PC-9 (cell line): ENCODE results near the gene ABCA1. TPM values are rescaled to one million over a fixed set of nuclear protein-coding genes. Genes with fewer than 3 reads are reported as not detected.

ENCODE experiments used
- BruUV-seq: library from RNA; stranded (reverse); fragments of 400-500 nt; replicated peaks from 2 replicates; lab custom pipeline; 2021; lab: Mats Ljungman, UMichigan
- CTCF ChIA-PET: fragments of 300-600 bp; sonication (Branson Sonifier 250); formaldehyde crosslinking; loops from one replicate; lab custom pipeline; 2022; ENCODE audit warnings: antibody characterized with exemption; lab: Charles Lee
- POLR2A ChIA-PET: fragments of 300-600 bp; sonication (Branson Sonifier 250); formaldehyde crosslinking; loops from one replicate; lab custom pipeline; 2022; ENCODE audit warnings: antibody characterized with exemption; ENCODE audit not compliant: unreplicated experiment; lab: Charles Lee
- DNase-seq, 2 experiments: peaks; one replicate each; pipeline versions ENCODE4 v3.0.0 to v3.0.0-alpha.2; 2015 to 2022; ENCODE audit warnings: mixed read lengths in 1 of 2
- H2AFZ ChIP-seq: fragments of 200-600 bp; sonication (generic); 2 replicates; pipeline ENCODE4 v1.8.1; 2017; ENCODE audit warnings: antibody characterized with exemption
- H3F3A ChIP-seq: fragments of 200-600 bp; sonication (generic); 2 replicates; pipeline ENCODE4 v1.8.1; 2017; ENCODE audit warnings: antibody characterized with exemption, mild to moderate bottlenecking, low read depth; ENCODE audit not compliant: insufficient read depth
- H3K27ac ChIP-seq: fragments of 200-600 bp; sonication (generic); 2 replicates; pipeline ENCODE4 v1.6.1; 2016; ENCODE audit warnings: mixed run types
- H3K27me3 ChIP-seq: fragments of 200-600 bp; sonication (generic); 2 replicates; pipeline ENCODE4 v1.6.1; 2016; ENCODE audit warnings: low read depth, mixed run types; ENCODE audit not compliant: insufficient read depth
- H3K36me3 ChIP-seq: fragments of 200-600 bp; sonication (generic); 2 replicates; pipeline ENCODE4 v1.6.1; 2016; ENCODE audit warnings: low read depth, mixed run types
- H3K4me1 ChIP-seq: fragments of 200-600 bp; sonication (generic); replicated peaks from 2 replicates; pipeline ENCODE4 v1.6.1; 2016; ENCODE audit warnings: mixed run types; ENCODE audit not compliant: insufficient read depth
- H3K4me2 ChIP-seq: fragments of 200-600 bp; sonication (generic); 2 replicates; pipeline ENCODE4 v1.6.1; 2017; ENCODE audit warnings: mixed run types
- H3K4me3 ChIP-seq: fragments of 200-600 bp; sonication (generic); 2 replicates; pipeline ENCODE4 v1.6.1; 2016; ENCODE audit warnings: mixed run types
- H3K79me2 ChIP-seq: fragments of 200-600 bp; sonication (generic); 2 replicates; pipeline ENCODE4 v1.6.1; 2017; ENCODE audit warnings: low read depth, mixed run types
- H3K9me2 ChIP-seq: fragments of 200-600 bp; sonication (generic); 2 replicates; pipeline ENCODE4 v1.8.1; 2017; ENCODE audit warnings: mild to moderate bottlenecking; ENCODE audit not compliant: insufficient read depth
- H3K9me3 ChIP-seq: fragments of 200-600 bp; sonication (generic); 2 replicates; pipeline ENCODE4 v1.8.1; 2016; ENCODE audit warnings: low read depth; ENCODE audit not compliant: insufficient read depth
- H4K20me1 ChIP-seq: fragments of 200-600 bp; sonication (generic); 2 replicates; pipeline ENCODE4 v1.8.1; 2017; ENCODE audit not compliant: insufficient read depth
- CTCF ChIP-seq: fragments of 200-600 bp; sonication (generic); conservative IDR thresholded peaks from 2 replicates; pipeline ENCODE4 v1.6.1; 2017; ENCODE audit warnings: mixed run types, antibody characterized with exemption, mild to moderate bottlenecking, moderate library complexity
- EZH2 ChIP-seq: fragments of 200-600 bp; sonication (generic); IDR thresholded peaks from 2 replicates; pipeline ENCODE4 v1.8.0; 2017; ENCODE audit warnings: antibody characterized with exemption, low read depth
- intact Hi-C: fragments of 100-400 bp; cut with micrococcal nuclease; formaldehyde crosslinking; loops from one replicate; pipeline ENCODE4 v1.10.0; 2022; ENCODE audit not compliant: unreplicated experiment
- total RNA-seq: library from RNA; stranded (reverse); gene quantifications from 2 replicates; pipeline ENCODE4 v1.2.3, GENCODE V29; 2021

The ABCA1 gene
- total RNA-seq, 1 experiment from 2014 or later: 38.3 TPM

- BruUV-seq: no TSS peak
- Histone ChIP-seq H3K9me3 (no peaks in the 10 kb centered on the region), H3K27me3 (no peaks in the 10 kb centered on the region), H3K4me1 (peaks cover 34% of the 10 kb centered on the region), H4K20me1 (no peaks in the 10 kb centered on the region), H2AFZ (no peak overlapping the region), H3K27ac (no peak overlapping the region), H3F3A (peaks cover 14% of the 10 kb centered on the region), H3K79me2 (no peaks in the 10 kb centered on the region), H3K4me3 (no peak overlapping the region), H3K36me3 (no peaks in the 10 kb centered on the region), H3K4me2 (no peak overlapping the region), H3K9me2 (no peaks in the 10 kb centered on the region)
- ChIA-PET POLR2A (no interaction called here), CTCF (no interaction called here)
- DNase-seq: no peak
- intact Hi-C loops: no loop called here
- no peak for TF ChIP-seq CTCF
Measured at GRCh38 chr9:104951487-104951886, 23.5 kb upstream of the ABCA1 start.

GRCh38 chr9:104950838-104951237 is 22.9 kb upstream of the ABCA1 start:
- POLR2A ChIA-PET: no interaction called here
- Histone ChIP-seq H2AFZ (no peak overlapping the region), H3K4me1 (peaks cover 34% of the 10 kb centered on the region), H3F3A (peaks cover 14% of the 10 kb centered on the region), H4K20me1 (no peaks in the 10 kb centered on the region), H3K79me2 (no peaks in the 10 kb centered on the region), H3K9me2 (no peaks in the 10 kb centered on the region), H3K36me3 (no peaks in the 10 kb centered on the region), H3K4me3 (no peak overlapping the region), H3K27ac (no peak overlapping the region), H3K4me2 (no peak overlapping the region), H3K9me3 (no peaks in the 10 kb centered on the region), H3K27me3 (no peaks in the 10 kb centered on the region)
- peak in 1 of 2 experiments; percentile 48 for DNase-seq
- no TSS peak for BruUV-seq
- TF ChIP-seq CTCF: no peak
- no peak for TF ChIP-seq EZH2
- intact Hi-C loops: no loop called here
- CTCF ChIA-PET: no interaction called here

- Histone ChIP-seq H3K79me2 (no peaks in the 10 kb centered on the region), H3K27me3 (no peaks in the 10 kb centered on the region), H3K4me1 (peaks cover 33% of the 10 kb centered on the region), H3K4me2 (no peak overlapping the region), H2AFZ (no peak overlapping the region), H4K20me1 (no peaks in the 10 kb centered on the region), H3K27ac (no peak overlapping the region), H3K4me3 (no peak overlapping the region), H3K9me3 (no peaks in the 10 kb centered on the region), H3F3A (peaks cover 9% of the 10 kb centered on the region), H3K9me2 (no peaks in the 10 kb centered on the region), H3K36me3 (no peaks in the 10 kb centered on the region)
- TF ChIP-seq CTCF: no peak
- no peak for TF ChIP-seq EZH2
- peak in 1 of 2 experiments; percentile 75 for DNase-seq
- POLR2A ChIA-PET: no interaction called here
- BruUV-seq: no TSS peak
- CTCF ChIA-PET: no interaction called here
- intact Hi-C loops: no loop called here
Measured at GRCh38 chr9:104948277-104948676, 20.3 kb upstream of the ABCA1 start.
